Transverse colon (tissue), 4 donors: ENCODE data around the gene FOXN4. TPM values are rescaled to one million over a fixed set of nuclear protein-coding genes. Genes with fewer than 3 reads are reported as not detected.

Source experiments
- DNase-seq: peaks from one replicate; pipeline ENCODE4 v3.0.0-alpha.2; 2019
- H3K27ac ChIP-seq, 4 donors: fragments of 200-600 bp; sonication (generic); 2 replicates each; pipeline ENCODE4 v1.5.1; 2016 to 2018; ENCODE audit warnings: inconsistent platforms in 4 of 4
- H3K27me3 ChIP-seq: fragments of 200-600 bp; sonication (generic); 2 replicates; pipeline ENCODE4 v1.5.1; 2017; ENCODE audit warnings: inconsistent platforms
- H3K36me3 ChIP-seq, 4 donors: fragments of 200-600 bp; sonication (generic); 2 replicates each; pipeline ENCODE4 v1.5.1; 2017 to 2019; ENCODE audit warnings: inconsistent platforms in 4 of 4
- H3K4me1 ChIP-seq, 4 donors: fragments of 200-600 bp; sonication (generic); 2 replicates each; pipeline ENCODE4 v1.5.1; 2017 to 2020; ENCODE audit warnings: inconsistent platforms in 4 of 4
- H3K4me3 ChIP-seq, 4 donors: fragments of 200-600 bp; sonication (generic); 1 replicate in 1 of 4; 2 replicates in 3 of 4; pipeline versions ENCODE4 v1.5.1 to v1.6.1; 2017 to 2019; ENCODE audit warnings: inconsistent platforms in 4 of 4
- H3K9me3 ChIP-seq, 2 donors: fragments of 200-600 bp; sonication (generic); 2 replicates each; pipeline ENCODE4 v1.5.1; 2017 to 2019; ENCODE audit warnings: inconsistent platforms in 2 of 2
- EP300 ChIP-seq: sonication (generic); formaldehyde crosslinking; IDR thresholded peaks from one replicate; pipeline ENCODE4 v1.6.1; 2017; ENCODE audit warnings: antibody characterized with exemption, low read depth
- POLR2A ChIP-seq: fragments of 450-650 bp; IDR thresholded peaks from one replicate; pipeline ENCODE4 v1.6.1; 2016; ENCODE audit warnings: antibody characterized with exemption, mild to moderate bottlenecking, moderate library complexity
- POLR2AphosphoS5 ChIP-seq, 3 donors: sonication (generic); formaldehyde crosslinking; IDR thresholded peaks; one replicate each; pipeline ENCODE4 v1.6.1; 2016; ENCODE audit warnings: antibody characterized with exemption in 3 of 3
- WGBS, 2 donors: methylation state at CpG; one replicate each; pipeline ENCODE4 v1.1.5; 2018; ENCODE audit warnings: low coverage in 1 of 2; 5-methylcytosine and 5-hydroxymethylcytosine counted together
- in situ Hi-C, 4 donors: fragments of 200-750 bp; cut with MboI; loops; one replicate each; pipeline versions ENCODE4 v1.15.0 to v1.15.1; 2017; ENCODE audit warnings: low sequenced_read_pairs in 3 of 4, low pct_ligation_motif_present in 1 of 4, low pct_unique_long_range_greater_than_20kb in 1 of 4
- intact Hi-C: fragments of 100-400 bp; cut with DNase I; formaldehyde crosslinking; loops from one replicate; pipeline ENCODE4 v1.15.1; 2023; ENCODE audit warnings: low total_unique reads
- total RNA-seq, 4 donors: library from RNA; depleted of rRNA; stranded (reverse); fragments of >200 nt; gene quantifications; one replicate each; pipeline ENCODE4 v1.1.0, GENCODE V29; 2016
- TF ChIP-seq, protein P1 (sequence below), 5 experiments: fragments of 200-600 bp in 3 of 5; fragments of 450-650 bp in 2 of 5; sonication (generic) in 3 of 5; IDR thresholded peaks; 1 replicate in 2 of 5; 2 replicates in 3 of 5; pipeline ENCODE4 v1.5.1; 2016 to 2017; ENCODE audit warnings: antibody characterized with exemption in 5 of 5, inconsistent platforms in 3 of 5, mild to moderate bottlenecking in 2 of 5, moderate library complexity in 1 of 5

FOXN4 gene
- total RNA-seq, 4 donors from 2014 or later, result not detected

DNA sequence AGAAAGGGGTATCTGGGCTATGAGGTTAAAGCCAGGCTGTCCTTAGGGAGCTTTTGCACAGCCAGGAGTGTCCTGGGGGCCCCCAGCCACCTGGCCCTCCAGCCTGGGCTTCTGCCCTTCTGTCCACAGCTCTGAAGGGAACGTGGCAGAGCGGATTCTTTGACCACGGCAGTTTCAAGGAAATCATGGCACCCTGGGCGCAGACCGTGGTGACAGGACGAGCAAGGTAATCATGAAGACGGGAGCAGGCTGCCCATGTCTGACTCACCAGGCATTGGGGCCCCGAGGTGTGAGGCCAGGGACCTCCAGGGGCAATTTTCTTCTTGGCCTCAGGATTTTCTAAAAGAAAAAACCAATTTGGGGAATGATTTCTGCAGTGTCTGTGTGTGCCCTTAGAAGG lies 53.1 kb downstream of the FOXN4 start:
- H3K27ac ChIP-seq, result no peak overlapping the region
- H3K36me3 ChIP-seq, result peaks cover 0 to 56% (median 16%) of the 10 kb centered on the region in 4 donors
- in situ Hi-C loops, result no loop called here
- H3K4me3 ChIP-seq, result no peak overlapping the region
- no peaks in the 10 kb centered on the region for H3K4me1 ChIP-seq
- no peaks in the 10 kb centered on the region for H3K9me3 ChIP-seq
- WGBS, 2 donors, result 85% methylated on average over 8 of the region's 8 CpGs; no CpG with 5 or more reads in 1 of the 2 donors
- DNase-seq, result no peak
- intact Hi-C loops, result no loop called here
- H3K27me3 ChIP-seq, result no peaks in the 10 kb centered on the region
- TF ChIP-seq, protein P1, sequence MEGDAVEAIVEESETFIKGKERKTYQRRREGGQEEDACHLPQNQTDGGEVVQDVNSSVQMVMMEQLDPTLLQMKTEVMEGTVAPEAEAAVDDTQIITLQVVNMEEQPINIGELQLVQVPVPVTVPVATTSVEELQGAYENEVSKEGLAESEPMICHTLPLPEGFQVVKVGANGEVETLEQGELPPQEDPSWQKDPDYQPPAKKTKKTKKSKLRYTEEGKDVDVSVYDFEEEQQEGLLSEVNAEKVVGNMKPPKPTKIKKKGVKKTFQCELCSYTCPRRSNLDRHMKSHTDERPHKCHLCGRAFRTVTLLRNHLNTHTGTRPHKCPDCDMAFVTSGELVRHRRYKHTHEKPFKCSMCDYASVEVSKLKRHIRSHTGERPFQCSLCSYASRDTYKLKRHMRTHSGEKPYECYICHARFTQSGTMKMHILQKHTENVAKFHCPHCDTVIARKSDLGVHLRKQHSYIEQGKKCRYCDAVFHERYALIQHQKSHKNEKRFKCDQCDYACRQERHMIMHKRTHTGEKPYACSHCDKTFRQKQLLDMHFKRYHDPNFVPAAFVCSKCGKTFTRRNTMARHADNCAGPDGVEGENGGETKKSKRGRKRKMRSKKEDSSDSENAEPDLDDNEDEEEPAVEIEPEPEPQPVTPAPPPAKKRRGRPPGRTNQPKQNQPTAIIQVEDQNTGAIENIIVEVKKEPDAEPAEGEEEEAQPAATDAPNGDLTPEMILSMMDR (IDR thresholded peaks at IDR 0.05), result no peak
- no peak for TF ChIP-seq EP300

DNA sequence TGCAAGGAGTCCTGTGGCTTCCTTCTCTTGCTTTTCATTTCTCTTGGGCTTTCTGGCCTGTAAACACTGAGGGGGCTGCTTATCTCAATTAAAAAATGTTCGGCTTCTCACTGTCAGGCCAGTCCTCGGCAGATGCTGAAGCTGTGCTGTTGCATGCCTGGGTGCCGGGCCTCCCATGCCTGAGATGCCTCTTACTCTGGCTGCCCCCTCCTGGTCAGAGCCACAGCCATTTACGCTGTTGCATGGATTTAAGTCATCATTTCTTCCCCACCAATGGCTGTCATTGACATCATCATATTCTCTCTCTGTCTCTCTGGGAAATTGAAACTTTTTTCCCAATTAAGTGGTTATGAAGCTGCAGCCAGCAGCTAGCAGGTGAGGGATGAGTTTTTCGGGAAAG lies 53.7 kb downstream of the FOXN4 start:
- Histone ChIP-seq H3K9me3 (no peaks in the 10 kb centered on the region), H3K4me1 (no peaks in the 10 kb centered on the region), H3K27me3 (no peaks in the 10 kb centered on the region), H3K36me3 (peaks cover 0 to 49% (median 16%) of the 10 kb centered on the region in 4 donors), H3K27ac (no peak overlapping the region), H3K4me3 (no peak overlapping the region)
- no peak for DNase-seq
- TF ChIP-seq EP300 (no peak), POLR2AphosphoS5 (IDR thresholded peaks at IDR 0.05) (no peak), POLR2A (no peak)
- TF ChIP-seq, protein P1 (IDR thresholded peaks at IDR 0.05), result no peak
- in situ Hi-C loops, result no loop called here
- intact Hi-C loops, result no loop called here
- 81% methylated on average over 5 of the region's 5 CpGs; no CpG with 5 or more reads in 1 of the 2 donors for WGBS, 2 donors

DNA sequence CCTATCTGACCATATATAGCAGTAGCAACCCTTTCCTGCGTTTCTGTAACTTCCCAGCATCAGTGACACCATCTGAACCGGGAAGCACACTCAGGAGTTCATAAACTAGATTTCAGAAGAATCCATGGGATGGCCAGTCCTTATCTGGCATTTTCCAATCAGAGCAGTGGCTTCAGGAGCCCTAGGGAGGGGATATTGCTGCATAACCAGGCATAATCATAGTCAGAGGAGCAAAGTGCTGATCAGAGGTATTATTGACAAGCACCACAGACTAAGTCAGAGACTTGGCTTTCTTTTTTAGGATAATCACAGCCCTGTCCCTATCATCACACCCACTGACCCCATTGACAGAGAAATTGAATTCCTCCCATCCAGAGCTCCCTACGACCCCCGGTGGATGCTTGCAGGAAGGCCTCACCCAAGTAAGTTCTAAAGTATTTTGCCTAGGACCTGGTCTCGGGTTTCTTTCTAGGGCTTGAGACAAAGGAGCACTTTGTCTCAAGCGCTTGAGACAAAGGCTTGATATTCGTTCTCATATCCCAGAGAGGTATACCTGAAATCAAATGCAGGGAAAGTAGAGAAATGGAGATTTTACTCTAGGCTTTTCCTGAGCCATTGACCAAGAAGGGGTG lies 55.1 kb downstream of the FOXN4 start:
- Histone ChIP-seq H3K36me3 (peaks cover 0 to 38% (median 16%) of the 10 kb centered on the region in 4 donors), H3K4me1 (peaks cover 0 to 4% (median under 1%) of the 10 kb centered on the region in 4 donors), H3K4me3 (no peak overlapping the region), H3K9me3 (no peaks in the 10 kb centered on the region), H3K27ac (no peak overlapping the region), H3K27me3 (no peaks in the 10 kb centered on the region)
- DNase-seq, result no peak
- intact Hi-C loops (no loop called here), in situ Hi-C loops (no loop called here)
- WGBS, 2 donors, result 91 to 97% methylated on average over 7 of the region's 7 CpGs
- TF ChIP-seq POLR2A, result no peak
- no peak for TF ChIP-seq POLR2AphosphoS5 (IDR thresholded peaks at IDR 0.05)
- no peak for TF ChIP-seq EP300
- TF ChIP-seq, protein P1 (IDR thresholded peaks at IDR 0.05), result no peak

DNA sequence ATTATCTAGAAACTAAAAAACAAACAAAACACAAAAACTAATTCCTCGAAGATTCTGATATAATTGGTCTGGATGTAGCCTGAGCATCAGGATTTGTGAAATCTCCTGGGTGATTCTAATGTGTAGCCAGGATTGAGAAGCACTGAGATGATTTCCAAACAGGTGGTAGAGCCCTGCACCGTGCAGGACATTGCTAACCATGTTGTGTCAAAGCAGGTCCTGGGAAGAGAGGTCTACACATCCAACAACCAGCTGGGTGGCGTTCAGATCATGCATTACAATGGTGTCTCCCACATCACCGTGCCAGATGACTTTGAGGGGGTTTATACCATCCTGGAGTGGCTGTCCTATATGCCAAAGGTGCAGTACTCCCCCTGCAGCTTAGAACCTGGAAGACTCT lies 56.3 kb downstream of the FOXN4 start:
- WGBS, 2 donors, result 93% methylated on average over 4 of the region's 4 CpGs; no CpG with 5 or more reads in 1 of the 2 donors
- TF ChIP-seq POLR2A (no peak), POLR2AphosphoS5 (IDR thresholded peaks at IDR 0.05) (no peak), EP300 (no peak)
- TF ChIP-seq, protein P1 (IDR thresholded peaks at IDR 0.05), result no peak
- peaks cover 0 to 32% (median 14%) of the 10 kb centered on the region in 4 donors for H3K36me3 ChIP-seq
- H3K27me3 ChIP-seq, result no peaks in the 10 kb centered on the region
- no peak for DNase-seq
- intact Hi-C loops, result no loop called here
- no peak overlapping the region for H3K4me3 ChIP-seq
- H3K27ac ChIP-seq, result no peak overlapping the region
- in situ Hi-C loops, result no loop called here
- peaks cover 0 to 16% (median 7%) of the 10 kb centered on the region in 4 donors for H3K4me1 ChIP-seq
- H3K9me3 ChIP-seq, result no peaks in the 10 kb centered on the region
